ENCODE data around the gene NCK2. TPM values are rescaled to one million over a fixed set of nuclear protein-coding genes. Genes with fewer than 3 reads are reported as not detected.

The NCK2 gene
- total RNA-seq, 4 donors from 2014 or later, result 55.4 to 90.5 (median 62.5) TPM

- H3K36me3 ChIP-seq, result no peaks in the 10 kb centered on the region
- no peak for TF ChIP-seq POLR2A (IDR thresholded peaks at IDR 0.05)
- TF ChIP-seq CTCF (IDR thresholded peaks at IDR 0.05), result no peak
- no peaks in the 10 kb centered on the region for H3K9me3 ChIP-seq
- no peak for DNase-seq
- H3K4me1 ChIP-seq, result peaks cover 3 to 15% (median 4%) of the 10 kb centered on the region in 3 donors
- H3K4me3 ChIP-seq, result no peak overlapping the region
- intact Hi-C loops (cut with DNase I), result no loop called here
- WGBS, 2 donors, result 74 to 94% methylated on average over 3 of the region's 3 CpGs
- H3K27me3 ChIP-seq, result no peaks in the 10 kb centered on the region
- H3K27ac ChIP-seq, result no peak overlapping the region
Observed at GRCh38 chr2:105741174-105741573, 3.5 kb upstream of the NCK2 start.

GRCh38 chr2:105741617-105742016 lies 3.1 kb upstream of the NCK2 start:
- H3K4me3 ChIP-seq, result no peak overlapping the region
- 96% methylated on average over 4 of the region's 4 CpGs for WGBS, 2 donors
- TF ChIP-seq CTCF (IDR thresholded peaks at IDR 0.05) (no peak), POLR2A (IDR thresholded peaks at IDR 0.05) (no peak)
- no peaks in the 10 kb centered on the region for H3K36me3 ChIP-seq
- no peak overlapping the region for H3K27ac ChIP-seq
- H3K4me1 ChIP-seq, result peaks cover 5 to 19% (median 7%) of the 10 kb centered on the region in 3 donors
- intact Hi-C loops (cut with DNase I), result no loop called here
- DNase-seq, result no peak
- no peaks in the 10 kb centered on the region for H3K27me3 ChIP-seq
- no peaks in the 10 kb centered on the region for H3K9me3 ChIP-seq

GRCh38 chr2:105744091-105744908 lies 412 bp upstream of the NCK2 start:
- Histone ChIP-seq H3K27me3 (no peaks in the 10 kb centered on the region), H3K36me3 (no peaks in the 10 kb centered on the region), H3K4me1 (peaks cover 20 to 46% (median 33%) of the 10 kb centered on the region in 3 donors), H3K27ac (peak overlapping the region; percentile 91 to 98 (median 96)), H3K4me3 (peak overlapping the region; percentile 52 to 98 (median 76)), H3K9me3 (no peaks in the 10 kb centered on the region)
- TF ChIP-seq CTCF (IDR thresholded peaks at IDR 0.05) (no peak), POLR2A (IDR thresholded peaks at IDR 0.05) (peak in 1 of 4 donors; percentile 49)
- WGBS, 2 donors, result 3 to 5% methylated on average over 14 to 20 of the region's 75 CpGs
- no peak for DNase-seq
- intact Hi-C loops (cut with DNase I), result no loop called here

GRCh38 chr2:105746177-105747080 lies 1.7 kb downstream of the NCK2 start:
- no peaks in the 10 kb centered on the region for H3K27me3 ChIP-seq
- H3K4me3 ChIP-seq, result peak overlapping the region; percentile 65 to 98 (median 92)
- no peak for DNase-seq
- H3K36me3 ChIP-seq, result no peaks in the 10 kb centered on the region
- no peaks in the 10 kb centered on the region for H3K9me3 ChIP-seq
- WGBS, 2 donors, result 19 to 25% methylated on average over 16 to 23 of the region's 23 CpGs
- H3K4me1 ChIP-seq, result peaks cover 22 to 66% (median 41%) of the 10 kb centered on the region in 3 donors
- TF ChIP-seq CTCF (IDR thresholded peaks at IDR 0.05) (no peak), POLR2A (IDR thresholded peaks at IDR 0.05) (peak in 1 of 4 donors; percentile 7)
- peak overlapping the region; percentile 87 to 98 (median 96) for H3K27ac ChIP-seq
- intact Hi-C loops (cut with DNase I), result no loop called here

All from esophagus squamous epithelium (tissue), 5 donors.